22Rv1 (cell line): ENCODE data around the gene SLC6A2.

ENCODE experiments used
- CTCF ChIP-seq: fragments of 450-650 bp; IDR thresholded peaks from 2 replicates; pipeline ENCODE4 v1.5.1; 2017; ENCODE audit warnings: mild to moderate bottlenecking
- ZFX ChIP-seq: fragments of 450-650 bp; IDR thresholded peaks from 2 replicates; pipeline ENCODE4 v1.6.1; 2017; ENCODE audit warnings: antibody characterized with exemption, borderline replicate concordance

GRCh38 chr16:55725055-55725777 is 69.4 kb downstream of the SLC6A2 start:
- no peak for TF ChIP-seq CTCF
- no peak for TF ChIP-seq ZFX
